HG02763 (cell line): ENCODE results near the gene DENND2C.

Experiments
- ATAC-seq: cut with Tn5 transposase; IDR thresholded peaks from one replicate; pipeline ENCODE4 v1.9.1; 2021; ENCODE audit warnings: mild to moderate bottlenecking, moderate library complexity; ENCODE audit not compliant: unreplicated experiment

The DENND2C gene, protein sequence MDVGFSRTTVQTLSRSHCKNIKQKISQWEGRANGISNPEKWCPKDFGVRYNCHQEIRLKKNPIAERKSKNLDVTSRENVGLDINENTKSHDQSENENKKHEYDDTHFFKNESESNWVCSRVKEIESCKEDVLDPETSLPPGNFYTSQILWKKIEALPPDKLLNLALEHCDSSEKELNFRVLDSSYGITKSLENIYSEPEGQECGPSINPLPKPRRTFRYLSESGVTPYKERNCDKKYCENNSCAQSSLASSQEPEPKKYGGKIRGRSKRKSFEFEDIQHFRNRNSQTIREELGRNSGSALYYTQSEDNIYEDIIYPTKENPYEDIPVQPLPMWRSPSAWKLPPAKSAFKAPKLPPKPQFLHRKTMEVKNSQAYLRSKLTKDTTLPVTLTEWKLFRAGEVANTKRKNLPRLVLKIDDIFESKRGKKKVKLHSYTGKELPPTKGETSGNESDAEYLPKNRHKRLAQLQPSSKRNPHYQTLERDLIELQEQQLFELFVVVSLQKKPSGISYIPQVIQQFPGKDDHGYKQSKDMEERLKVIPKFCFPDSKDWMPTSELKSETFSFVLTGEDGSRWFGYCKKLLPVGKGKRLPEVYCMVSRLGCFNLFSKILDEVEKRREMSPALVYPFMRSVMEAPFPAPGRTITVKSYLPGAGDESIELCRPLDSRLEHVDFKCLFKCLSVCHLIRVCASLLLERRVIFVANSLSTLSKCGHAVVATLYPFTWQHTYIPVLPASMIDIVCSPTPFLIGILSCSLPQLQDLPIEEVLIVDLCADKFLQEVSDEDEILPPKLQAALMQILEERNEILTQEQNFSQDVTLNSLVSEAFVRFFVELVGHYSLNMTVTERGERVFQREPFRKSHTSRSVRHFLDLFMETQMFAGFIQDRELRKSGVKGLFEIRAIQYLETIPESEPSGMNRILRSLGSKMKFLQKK

DNA sequence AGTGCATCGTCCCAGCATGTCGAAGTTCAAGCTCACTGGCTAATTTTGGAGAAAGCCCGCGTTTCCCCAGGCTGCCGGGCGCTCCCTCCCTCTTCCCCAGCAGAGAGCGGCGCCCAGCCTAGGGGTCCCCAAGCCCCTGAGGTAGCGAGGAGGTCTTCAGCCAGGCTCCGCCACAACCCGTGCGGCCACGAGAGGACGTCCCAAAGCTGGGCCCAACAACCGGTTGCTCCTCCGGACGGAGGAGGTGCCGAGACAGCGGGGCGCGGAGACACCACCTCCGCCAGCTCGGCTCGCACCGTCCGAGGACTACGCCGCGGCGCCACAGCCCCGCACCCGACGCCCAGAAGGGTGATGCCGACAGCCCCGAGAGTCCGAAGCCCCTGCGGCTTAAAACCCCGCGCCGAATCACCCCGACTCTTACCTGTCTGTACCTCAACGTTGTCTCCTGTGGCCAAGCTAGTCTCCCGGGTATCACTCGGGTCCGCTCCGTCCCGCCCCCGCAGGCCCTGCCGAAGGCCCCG lies at the start of gene DENND2C:
DENND2C (minus strand) TSS at position 488 of the 521 bp plus-strand sequence. CDS start 44,065 bp downstream, outside the sequence.
- peak; percentile 52 for ATAC-seq

DNA sequence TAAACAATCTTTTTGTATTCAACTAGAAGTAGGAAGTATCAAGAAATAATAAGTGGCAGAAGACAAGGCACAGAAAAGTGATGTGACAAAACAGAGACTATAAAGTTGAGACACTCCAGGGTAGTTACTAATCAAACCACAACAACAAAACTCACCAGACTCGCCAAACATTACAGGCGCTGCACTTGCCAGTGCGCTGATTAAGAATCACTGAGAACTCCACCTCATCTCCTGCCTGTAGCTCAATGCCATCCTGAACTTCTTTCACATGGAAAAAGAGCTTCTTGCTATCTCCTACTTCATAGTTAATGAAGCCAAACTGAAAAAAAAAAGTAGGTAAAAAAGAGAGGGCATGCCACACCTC lies 49.6 kb upstream of the DENND2C start:
- no peak for ATAC-seq

DNA sequence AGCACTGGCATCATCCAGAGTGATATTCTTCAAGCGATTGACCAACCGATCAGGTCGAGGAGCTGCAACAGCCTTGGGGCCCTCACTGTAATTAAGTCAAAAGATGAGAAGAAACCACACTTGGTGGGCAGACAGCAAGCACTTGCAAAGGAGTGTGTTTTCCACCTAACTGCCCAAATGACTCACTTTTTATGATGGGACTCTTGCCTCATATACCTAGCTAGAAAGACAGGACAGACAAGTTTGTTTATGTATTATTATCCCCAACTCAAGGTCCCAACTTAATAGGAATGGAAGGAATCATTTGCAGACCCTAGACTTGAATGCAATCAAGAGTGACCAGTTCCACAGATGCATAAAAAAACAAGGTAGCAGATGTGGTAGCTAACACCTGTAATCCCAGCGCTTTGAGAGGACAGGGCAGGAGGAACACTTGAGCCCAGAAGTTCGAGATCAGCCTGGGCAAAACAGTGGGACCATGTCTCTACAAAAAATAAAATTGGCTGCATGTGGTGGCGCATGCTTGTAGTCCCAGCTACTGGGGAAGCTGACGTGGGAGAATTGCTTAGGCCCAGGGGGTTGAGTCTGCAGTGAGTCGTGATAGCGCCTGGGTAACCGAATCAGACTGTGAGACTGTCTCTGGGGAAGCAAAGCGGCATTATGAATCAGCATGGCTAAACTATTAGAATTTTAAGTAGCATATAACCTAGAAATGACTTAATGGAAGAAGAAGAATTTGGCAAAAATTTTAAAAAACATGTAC lies 49.0 kb upstream of the DENND2C start:
- no peak for ATAC-seq

DNA sequence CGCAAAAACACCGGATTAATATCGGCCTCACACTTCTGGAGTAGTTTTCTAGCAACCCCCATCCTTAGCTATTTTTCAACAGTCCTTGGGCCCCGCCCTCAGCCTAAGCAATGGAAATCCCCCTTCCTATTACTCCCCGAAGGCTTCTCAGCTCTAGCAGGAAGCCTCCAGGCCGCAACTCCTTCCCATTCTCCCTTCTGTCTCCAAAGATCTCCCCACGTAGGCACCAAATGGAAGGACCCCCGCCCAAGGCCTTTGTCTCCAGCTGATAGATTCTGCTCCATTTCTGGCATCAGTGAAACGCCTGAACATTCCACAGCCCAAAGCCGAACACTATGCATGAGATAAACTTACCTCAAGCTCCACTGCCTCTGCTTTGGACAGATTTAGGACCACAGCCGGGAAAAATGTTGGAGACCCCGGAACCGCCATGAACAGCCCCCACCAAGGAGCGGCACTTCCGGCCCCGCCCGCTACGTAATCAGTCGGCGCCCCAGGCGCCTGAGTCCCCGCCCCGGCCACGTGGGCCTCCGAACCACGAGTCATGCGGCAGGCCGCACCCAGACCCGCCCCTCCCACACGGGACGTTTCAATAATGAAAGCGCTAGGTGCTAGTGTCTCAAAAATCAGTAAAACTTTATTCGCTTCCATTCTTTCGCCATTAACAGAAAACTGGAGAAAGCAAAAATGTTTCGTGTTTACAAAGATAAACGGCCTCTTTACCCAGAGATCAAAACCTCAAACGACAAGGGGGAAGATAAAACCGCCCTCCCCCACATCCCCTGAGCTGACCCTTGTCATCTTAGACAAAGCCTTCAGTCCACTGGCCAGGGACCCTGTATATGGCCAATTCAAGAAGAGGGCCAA lies 46.7 kb upstream of the DENND2C start, which contains the start of gene NRAS:
NRAS (minus strand) TSS at position 468 of the 867 bp plus-strand sequence. CDS start 611 bp downstream, outside the sequence.
- ATAC-seq: peak; percentile 96

DNA sequence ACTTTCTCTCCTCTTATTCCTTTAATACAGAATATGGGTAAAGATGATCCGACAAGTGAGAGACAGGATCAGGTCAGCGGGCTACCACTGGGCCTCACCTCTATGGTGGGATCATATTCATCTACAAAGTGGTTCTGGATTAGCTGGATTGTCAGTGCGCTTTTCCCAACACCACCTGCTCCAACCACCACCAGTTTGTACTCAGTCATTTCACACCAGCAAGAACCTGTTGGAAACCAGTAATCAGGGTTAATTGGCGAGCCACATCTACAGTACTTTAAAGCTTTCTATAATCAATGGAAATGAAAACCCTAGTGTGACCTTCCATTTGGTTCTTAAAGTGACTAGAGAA lies 46.1 kb upstream of the DENND2C start:
- no peak for ATAC-seq

DNA sequence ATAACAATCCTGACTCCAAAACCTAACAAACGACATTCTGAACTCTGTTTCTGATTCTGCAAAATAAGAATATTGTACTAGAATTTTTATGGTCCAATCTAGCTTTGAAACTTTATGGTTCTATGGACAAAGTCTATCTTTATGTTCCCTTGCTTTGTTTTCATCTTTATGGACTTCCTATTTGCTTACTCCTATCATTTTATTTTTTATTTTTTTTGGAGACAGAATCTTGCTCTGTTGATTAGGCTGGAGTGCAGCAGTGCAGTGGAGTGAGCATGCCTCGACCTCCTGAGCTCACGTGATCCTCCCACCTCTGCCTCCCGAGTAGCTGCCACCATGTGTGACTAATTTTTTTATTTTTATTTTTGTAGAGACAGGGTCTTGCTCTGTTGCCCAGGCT lies 43.1 kb upstream of the DENND2C start:
- ATAC-seq: no peak

DNA sequence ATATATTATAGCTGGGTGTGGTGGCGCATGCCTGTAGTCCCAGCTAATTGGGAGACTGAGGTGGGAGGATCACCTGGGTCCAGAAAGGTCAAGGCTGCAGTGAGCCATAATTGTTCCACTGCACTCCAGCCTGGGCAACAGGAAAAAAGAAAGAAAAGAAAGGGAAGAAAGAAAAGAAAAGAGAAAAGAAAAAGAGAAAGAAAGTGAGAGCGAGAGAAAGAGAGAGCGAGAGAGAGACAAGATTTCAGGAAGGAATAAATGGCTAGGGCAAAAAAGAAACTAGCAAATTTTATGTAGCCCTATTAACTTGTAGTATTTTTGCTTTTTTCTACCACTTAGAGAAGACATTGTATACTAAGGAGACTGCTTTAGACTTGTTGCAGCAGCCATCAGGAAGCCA lies 40.5 kb upstream of the DENND2C start:
- no peak for ATAC-seq

DNA sequence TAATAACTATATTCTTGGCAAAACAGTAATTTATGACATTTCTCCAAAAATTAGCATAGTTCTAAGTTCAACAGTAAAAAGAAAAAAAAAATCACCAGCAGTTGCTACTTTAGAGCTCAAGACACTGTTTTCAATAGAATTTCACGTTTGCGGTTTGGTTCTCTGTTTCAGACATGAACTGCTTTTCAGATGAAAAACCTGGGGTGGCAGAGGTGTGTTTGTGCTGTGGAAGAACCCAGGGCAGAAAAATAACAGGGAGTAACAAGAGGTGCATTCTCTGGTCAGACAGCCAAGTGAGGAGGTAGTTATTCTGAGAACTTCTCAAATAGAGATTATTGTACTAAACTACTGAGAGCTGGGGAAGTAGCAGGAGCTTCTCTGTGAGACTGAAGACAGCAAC lies 37.8 kb upstream of the DENND2C start:
- ATAC-seq: no peak

DNA sequence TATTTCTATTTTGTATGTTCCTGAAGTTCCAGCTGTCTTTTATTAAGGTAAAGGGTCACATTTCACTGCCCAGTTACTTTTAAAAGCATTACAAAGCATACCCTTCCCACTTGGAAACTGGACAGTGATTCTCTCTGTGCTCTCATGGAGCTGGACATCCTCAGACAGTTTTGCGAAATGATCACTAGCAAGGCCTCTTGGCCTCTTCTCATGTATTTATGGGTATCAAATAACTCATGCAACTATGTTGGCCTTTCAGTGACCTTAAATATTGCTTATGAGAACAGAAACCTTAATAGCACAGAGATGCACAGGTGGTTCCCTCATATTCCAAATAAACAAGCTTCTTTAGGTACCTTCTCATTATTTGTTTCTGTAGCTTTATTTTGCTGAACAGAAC lies 33.4 kb upstream of the DENND2C start:
- ATAC-seq: no peak

DNA sequence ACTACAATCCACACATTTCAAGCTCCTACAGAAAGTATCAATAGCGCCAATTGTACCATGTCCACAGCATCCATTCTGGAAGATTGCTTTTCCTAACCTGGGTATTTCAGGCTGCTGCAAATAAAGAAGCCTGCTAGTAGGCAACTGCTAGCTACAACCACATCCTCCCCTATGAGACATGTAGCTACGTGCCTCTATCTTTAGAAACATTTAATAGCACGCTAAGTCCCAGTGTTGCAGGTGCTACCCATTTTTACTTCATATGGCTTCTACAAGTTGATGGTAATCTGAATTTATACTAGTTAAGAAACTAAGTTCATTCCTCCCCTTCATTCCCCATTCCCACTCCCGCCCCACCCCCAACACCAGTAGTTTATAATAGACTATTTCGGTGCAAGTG lies 32.9 kb upstream of the DENND2C start:
- no peak for ATAC-seq

DNA sequence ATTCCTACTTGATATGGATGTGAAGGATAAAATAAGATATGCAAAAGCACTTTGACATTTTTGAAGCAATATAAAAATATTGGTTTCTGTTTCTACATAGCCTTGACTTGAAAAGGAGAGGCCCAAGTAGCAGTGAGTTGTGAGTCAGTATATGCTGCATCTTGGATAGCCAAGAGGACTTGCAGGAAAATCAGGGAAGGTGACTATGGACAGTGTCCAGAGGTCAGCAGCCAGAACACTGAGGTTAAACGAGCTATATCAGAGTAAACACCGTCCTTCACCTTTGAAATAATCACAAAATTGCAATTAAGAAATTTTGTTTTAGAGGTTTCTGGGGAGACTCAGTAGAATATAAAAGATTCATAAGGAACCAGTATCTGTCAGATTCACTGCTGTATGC lies 32.1 kb upstream of the DENND2C start:
- no peak for ATAC-seq

DNA sequence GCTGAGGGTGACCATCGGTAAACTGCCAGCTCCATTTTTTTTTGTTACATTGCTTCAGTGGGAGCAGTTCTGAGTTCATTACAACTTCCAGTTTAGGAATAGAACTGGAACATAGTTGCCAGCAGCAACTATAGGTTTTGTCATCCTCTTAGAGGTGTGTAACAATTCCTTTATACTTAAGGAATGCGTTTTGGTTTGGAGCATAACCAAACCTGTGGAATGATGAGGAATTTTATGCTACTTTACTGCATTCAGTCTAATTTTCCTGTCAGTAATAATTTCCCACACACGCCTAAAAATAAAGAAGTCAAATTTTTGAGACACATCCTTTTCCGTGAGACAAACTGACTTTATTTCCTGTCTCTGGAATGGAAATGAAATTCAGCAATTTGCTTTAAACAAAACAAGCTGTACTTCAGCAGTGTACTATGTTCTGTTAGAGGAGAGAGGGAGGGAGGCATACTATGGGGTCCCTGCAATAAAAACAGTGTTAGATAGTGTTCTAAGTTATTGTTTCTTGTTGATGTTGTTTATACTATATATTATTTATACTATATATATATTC lies 30.3 kb upstream of the DENND2C start:
- ATAC-seq: no peak

DNA sequence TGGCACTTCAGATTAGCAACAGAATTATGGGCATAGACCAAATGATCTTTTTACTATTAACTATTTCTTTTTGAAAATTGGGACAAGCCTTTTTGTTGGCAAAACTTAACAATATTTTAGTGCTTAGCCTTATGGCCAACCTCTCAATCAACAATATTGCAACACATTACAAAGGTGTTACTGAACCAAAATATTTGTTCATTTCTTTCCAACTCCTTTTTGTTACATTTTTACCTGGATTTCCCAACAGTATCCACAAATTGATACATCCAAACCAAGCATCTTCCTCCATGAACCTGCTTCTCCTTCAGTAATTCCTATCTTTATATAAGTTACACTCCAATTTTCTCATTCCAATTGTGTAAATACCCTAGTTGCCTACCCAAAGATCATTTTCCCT lies 27.0 kb upstream of the DENND2C start:
- ATAC-seq: no peak

DNA sequence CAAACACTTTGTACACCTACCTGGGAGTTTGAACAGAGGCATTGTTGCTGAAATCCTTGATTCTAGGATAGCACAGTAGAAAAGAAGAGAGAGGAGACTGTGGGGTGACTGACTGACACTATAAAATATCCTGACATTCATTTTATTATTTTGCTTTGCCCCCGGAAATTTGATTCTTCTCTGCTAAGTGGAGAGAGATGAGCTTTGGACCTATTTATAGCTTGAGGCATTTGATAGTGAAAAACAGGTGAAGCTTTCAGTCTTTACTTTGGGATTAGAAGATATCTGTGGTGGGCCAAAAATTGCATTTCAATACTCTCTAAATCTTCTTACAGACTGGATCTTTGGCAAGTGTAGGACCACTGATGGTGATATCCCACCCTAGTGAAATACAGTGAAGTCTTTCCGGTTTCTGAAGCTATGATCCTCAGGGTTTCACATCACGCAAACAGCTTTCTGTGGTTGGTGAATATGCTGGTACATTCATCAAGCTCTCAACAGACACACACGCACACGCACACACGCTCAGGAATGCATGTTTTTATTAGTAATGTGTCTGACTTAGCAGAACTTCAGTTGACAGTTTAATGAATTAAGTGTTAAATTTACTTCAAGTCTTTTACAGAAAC lies 25.7 kb upstream of the DENND2C start, which contains the start of gene AMPD1:
AMPD1 (minus strand) TSS at position 117 of the 629 bp plus-strand sequence; CDS start at position 42, 75 bp downstream.
- no peak for ATAC-seq

DNA sequence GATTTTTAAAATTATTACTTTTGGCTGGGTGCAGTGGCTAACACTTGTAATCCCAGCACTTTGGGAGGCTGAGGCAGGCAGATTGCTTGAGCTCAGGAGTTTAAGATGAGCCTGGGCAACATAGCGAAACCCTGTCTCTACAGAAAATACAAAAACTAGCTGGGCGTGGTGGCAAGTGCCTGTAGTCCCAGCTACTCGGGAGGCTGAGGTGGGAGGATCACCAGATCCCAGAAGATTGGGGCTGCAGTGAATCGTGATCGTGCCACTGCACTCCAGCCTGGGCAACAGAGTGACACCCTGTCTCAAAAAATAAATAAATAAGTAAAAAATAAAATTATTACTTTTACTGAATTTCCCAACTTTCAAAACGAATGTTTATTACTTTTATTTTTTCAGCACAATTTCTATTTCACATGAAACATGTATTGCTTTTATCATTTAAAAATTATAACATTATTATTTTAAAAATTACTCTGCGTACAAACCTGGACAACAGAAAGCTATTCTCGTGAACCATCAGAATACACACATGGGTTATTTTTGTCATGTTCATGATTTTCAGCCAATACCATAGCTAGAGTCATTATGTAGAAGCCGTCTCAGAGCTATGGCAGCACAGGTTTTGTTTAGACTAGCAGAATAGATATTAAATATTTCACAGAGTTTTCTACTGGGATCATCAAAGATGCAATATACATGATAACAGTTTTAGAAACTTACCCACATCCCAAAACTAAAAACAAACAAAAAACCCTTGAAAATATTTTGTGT lies 24.9 kb upstream of the DENND2C start:
- ATAC-seq: no peak

DNA sequence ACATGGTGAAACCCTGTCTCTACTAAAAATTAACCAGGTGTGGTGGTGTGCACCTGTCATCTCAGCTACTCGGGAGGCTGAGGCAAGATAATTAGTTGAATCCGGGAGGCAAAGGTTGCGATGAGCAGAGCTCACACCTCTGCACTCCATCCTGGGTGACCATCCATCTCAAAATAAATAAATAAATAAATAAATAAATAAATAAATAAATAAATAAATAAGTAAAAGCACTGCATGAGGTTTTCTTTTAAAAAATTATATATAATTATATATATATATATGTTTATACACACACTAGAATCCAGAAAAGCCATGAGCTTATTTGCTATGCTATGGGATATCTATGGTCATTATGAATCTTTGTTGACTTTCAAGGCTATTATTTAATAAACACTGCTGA lies 23.1 kb upstream of the DENND2C start:
- no peak for ATAC-seq

DNA sequence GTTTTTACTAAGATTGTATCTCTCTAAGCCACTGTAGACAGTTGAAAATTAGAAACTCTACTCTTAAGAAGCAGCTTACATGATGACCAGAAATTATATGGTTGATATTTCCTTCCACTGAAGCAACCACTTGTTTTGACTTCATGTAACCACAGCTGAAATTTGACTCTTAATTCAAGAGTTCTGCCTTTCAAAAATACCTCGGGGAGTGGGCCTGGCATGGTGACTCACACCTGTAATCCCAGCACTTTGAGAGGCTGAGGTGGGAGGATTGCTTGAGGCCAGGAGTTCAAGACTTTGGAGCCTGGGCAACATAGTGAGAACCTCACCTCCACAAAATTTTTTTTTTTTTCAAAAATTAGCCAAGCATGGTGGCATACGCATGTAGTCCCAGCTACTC lies 21.2 kb upstream of the DENND2C start:
- no peak for ATAC-seq

DNA sequence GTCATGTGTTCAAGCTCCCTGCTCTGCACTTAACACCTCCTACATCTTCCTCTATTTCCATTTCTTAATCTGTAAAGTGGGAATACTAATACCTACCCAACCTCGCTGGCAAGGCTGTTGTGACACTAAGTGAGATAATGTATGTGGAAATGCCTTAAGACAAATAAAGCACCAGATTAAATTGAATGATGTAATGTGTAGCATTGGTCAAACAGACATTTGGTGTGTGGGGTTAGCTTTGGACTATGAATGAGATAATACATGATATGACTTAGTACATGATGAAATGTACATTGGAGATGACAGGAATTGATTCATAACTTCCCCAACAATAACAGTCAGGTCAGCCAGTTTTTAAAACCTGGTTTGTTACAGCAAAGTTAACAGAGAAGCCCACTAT lies 20.3 kb upstream of the DENND2C start:
- ATAC-seq: no peak
